Measurements from ENCODE around the gene STRIT1.

Gene STRIT1

GRCh38 chr3:155242342-155242741 is 51.1 kb downstream of the STRIT1 start:
- H3K4me3 ChIP-seq (ENCODE audit: low read depth, low read length): no peak overlapping the region
- TF ChIP-seq POLR2A (IDR thresholded peaks at IDR 0.05; ENCODE audit: extremely low read depth, insufficient read length): no peak
- TF ChIP-seq CTCF (IDR thresholded peaks at IDR 0.05; ENCODE audit: low read depth, low read length): no peak
- TF ChIP-seq MYC (IDR thresholded peaks at IDR 0.05; ENCODE audit: low read depth, low read length): no peak
- TF ChIP-seq MAX (IDR thresholded peaks at IDR 0.05; ENCODE audit: low read depth, low read length): no peak

GRCh38 chr3:155241579-155241978 is 51.9 kb downstream of the STRIT1 start:
- H3K4me3 ChIP-seq (ENCODE audit: low read depth, low read length): no peak overlapping the region
- no peak for TF ChIP-seq MYC (IDR thresholded peaks at IDR 0.05; ENCODE audit: low read depth, low read length)
- TF ChIP-seq POLR2A (IDR thresholded peaks at IDR 0.05; ENCODE audit: extremely low read depth, insufficient read length): no peak
- TF ChIP-seq CTCF (IDR thresholded peaks at IDR 0.05; ENCODE audit: low read depth, low read length): no peak
- no peak for TF ChIP-seq MAX (IDR thresholded peaks at IDR 0.05; ENCODE audit: low read depth, low read length)
- no peak for DNase-seq (ENCODE audit: low read depth)

More at GRCh38 chr3:155242342-155242741, 51.1 kb downstream of the STRIT1 start:
- no peak for DNase-seq (ENCODE audit: low read depth)

Data from NB4 (cell line).